Trophoblast cell (in vitro differentiated cells and primary cell): ENCODE data around the gene FAM78B.

Experiments
- DNase-seq, 2 donors: peaks; one replicate each; pipeline ENCODE4 v3.0.0-alpha.2; 2016
- H2AFZ ChIP-seq: 2 replicates; pipeline ENCODE4 v1.6.1; 2013; ENCODE audit warnings: low read length, moderate library complexity, mild to moderate bottlenecking; ENCODE audit not compliant: insufficient read depth, poor library complexity
- H2AK5ac ChIP-seq: 2 replicates; pipeline ENCODE4 v1.6.1; 2013; ENCODE audit warnings: mild to moderate bottlenecking, low read length
- H2BK120ac ChIP-seq: 2 replicates; pipeline ENCODE4 v1.6.1; 2013; ENCODE audit warnings: low read length, mild to moderate bottlenecking, moderate library complexity; ENCODE audit not compliant: insufficient read depth, poor library complexity
- H2BK12ac ChIP-seq: 2 replicates; pipeline ENCODE4 v1.6.1; 2013; ENCODE audit warnings: mild to moderate bottlenecking, low read length, moderate library complexity
- H2BK5ac ChIP-seq: 2 replicates; pipeline ENCODE4 v1.6.1; 2013; ENCODE audit warnings: low read length, low read depth, moderate library complexity, mild to moderate bottlenecking; ENCODE audit not compliant: poor library complexity
- H3K14ac ChIP-seq: 2 replicates; pipeline ENCODE4 v1.6.1; 2013; ENCODE audit warnings: mild to moderate bottlenecking, low read length
- H3K18ac ChIP-seq: 2 replicates; pipeline ENCODE4 v1.6.1; 2013; ENCODE audit warnings: mild to moderate bottlenecking, low read length
- H3K23ac ChIP-seq: 2 replicates; pipeline ENCODE4 v1.6.1; 2013; ENCODE audit warnings: low read length
- H3K27ac ChIP-seq: 2 replicates; pipeline ENCODE4 v1.5.1; 2013; ENCODE audit warnings: low read depth, mild to moderate bottlenecking, inconsistent platforms, low read length, moderate library complexity
- H3K27me3 ChIP-seq: 2 replicates; pipeline ENCODE4 v1.6.1; 2013; ENCODE audit warnings: inconsistent platforms, mild to moderate bottlenecking, low read length, moderate library complexity; ENCODE audit not compliant: insufficient read depth
- H3K36me3 ChIP-seq, 2 experiments: 1 replicate in 1 of 2; 2 replicates in 1 of 2; pipeline ENCODE4 v1.6.1; 2013; ENCODE audit warnings: low read length in 2 of 2, mild to moderate bottlenecking in 2 of 2, moderate library complexity in 1 of 2; ENCODE audit not compliant: insufficient read depth in 2 of 2, control insufficient read depth in 1 of 2
- H3K4ac ChIP-seq: 2 replicates; pipeline ENCODE4 v1.6.1; 2013; ENCODE audit warnings: low read depth, mild to moderate bottlenecking, low read length, moderate library complexity
- H3K4me1 ChIP-seq, 2 experiments: 1 replicate in 1 of 2; 2 replicates in 1 of 2; pipeline ENCODE4 v1.6.1; 2013; ENCODE audit warnings: low read length in 2 of 2, mild to moderate bottlenecking in 2 of 2, moderate library complexity in 1 of 2; ENCODE audit not compliant: insufficient read depth in 2 of 2, control insufficient read depth in 1 of 2
- H3K4me2 ChIP-seq: 2 replicates; pipeline ENCODE4 v1.6.1; 2013; ENCODE audit warnings: inconsistent platforms, mild to moderate bottlenecking, low read length, moderate library complexity
- H3K4me3 ChIP-seq: 2 replicates; pipeline ENCODE4 v1.5.1; 2013; ENCODE audit warnings: mild to moderate bottlenecking, low read depth, low read length, inconsistent platforms
- H3K79me1 ChIP-seq: one replicate; pipeline ENCODE4 v1.6.1; 2013; ENCODE audit warnings: low read length
- H3K79me2 ChIP-seq: 2 replicates; pipeline ENCODE4 v1.6.1; 2013; ENCODE audit warnings: low read length, mild to moderate bottlenecking; ENCODE audit not compliant: control insufficient read depth, insufficient read depth, poor library complexity
- H3K9ac ChIP-seq: 2 replicates; pipeline ENCODE4 v1.6.1; 2013; ENCODE audit warnings: mild to moderate bottlenecking, low read length
- H3K9me3 ChIP-seq: 2 replicates; pipeline ENCODE4 v1.6.1; 2013; ENCODE audit warnings: low read depth, mild to moderate bottlenecking, control low read depth, inconsistent platforms, low read length; ENCODE audit not compliant: insufficient read depth
- H4K12ac ChIP-seq: 2 replicates; pipeline ENCODE4 v1.6.1; 2013; ENCODE audit warnings: low read depth, mild to moderate bottlenecking, low read length, moderate library complexity
- H4K8ac ChIP-seq: 2 replicates; pipeline ENCODE4 v1.6.1; 2013; ENCODE audit warnings: low read depth, mild to moderate bottlenecking, low read length, moderate library complexity
- H4K91ac ChIP-seq: one replicate; pipeline ENCODE4 v1.6.1; 2013; ENCODE audit warnings: low read depth, mild to moderate bottlenecking, low read length, moderate library complexity
- WGBS: extraction: QIAGEN DNeasy Blood & Tissue Kit; methylation state at CpG from one replicate; pipeline ENCODE4 v1.1.7; 2013; ENCODE audit warnings: missing lambda C conversion rate; ENCODE audit not compliant: insufficient read length, insufficient coverage; ENCODE audit errors: extremely low coverage; 5-methylcytosine and 5-hydroxymethylcytosine counted together

The FAM78B gene

DNA sequence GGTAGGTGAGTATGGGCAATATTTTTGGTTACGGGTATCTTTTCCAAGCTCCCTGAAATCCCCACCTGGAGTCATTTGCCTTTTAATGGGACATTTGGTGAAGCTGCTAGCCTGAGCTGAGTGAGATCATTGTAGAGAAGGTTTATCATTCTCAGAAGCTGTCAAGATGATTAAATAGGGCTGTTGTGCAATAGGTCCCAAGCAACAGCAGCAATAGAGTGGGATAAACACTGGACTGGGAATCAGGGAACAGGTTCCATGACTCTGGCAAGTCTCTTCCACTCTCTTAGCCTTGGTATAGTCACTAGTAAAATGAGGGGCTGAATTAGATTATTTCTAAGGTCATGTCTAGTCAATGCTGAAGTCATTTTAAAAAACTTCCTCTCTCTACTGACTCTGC is 30.3 kb upstream of the FAM78B start:
- no peaks in the 10 kb centered on the region for H3K4me1 ChIP-seq
- no peaks in the 10 kb centered on the region for H3K9me3 ChIP-seq
- H2BK12ac ChIP-seq, result no peak overlapping the region
- H2BK120ac ChIP-seq, result no peak overlapping the region
- H3K36me3 ChIP-seq, result no peaks in the 10 kb centered on the region
- H3K23ac ChIP-seq, result no peak overlapping the region
- no peak overlapping the region for H3K4ac ChIP-seq
- H2BK5ac ChIP-seq, result no peak overlapping the region
- no CpG with 5 or more reads among the region's 1 CpG for WGBS
- H2AK5ac ChIP-seq, result no peak overlapping the region
- no peak overlapping the region for H3K14ac ChIP-seq
- no peak overlapping the region for H3K18ac ChIP-seq
- no peaks in the 10 kb centered on the region for H3K79me1 ChIP-seq
- H3K4me2 ChIP-seq, result no peak overlapping the region
- H3K27me3 ChIP-seq, result no peaks in the 10 kb centered on the region
- no peak overlapping the region for H4K91ac ChIP-seq
- DNase-seq, result no peak
- H2AFZ ChIP-seq, result no peak overlapping the region
- no peak overlapping the region for H4K12ac ChIP-seq
- no peak overlapping the region for H4K8ac ChIP-seq
- no peak overlapping the region for H3K27ac ChIP-seq
- no peaks in the 10 kb centered on the region for H3K79me2 ChIP-seq
- no peak overlapping the region for H3K4me3 ChIP-seq
- H3K9ac ChIP-seq, result no peak overlapping the region

GRCh38 chr1:166193057-166193698 is 26.4 kb upstream of the FAM78B start:
- H3K79me1 ChIP-seq, result no peaks in the 10 kb centered on the region
- no peak overlapping the region for H4K8ac ChIP-seq
- no peak overlapping the region for H3K27ac ChIP-seq
- no peaks in the 10 kb centered on the region for H3K9me3 ChIP-seq
- H3K9ac ChIP-seq, result no peak overlapping the region
- H3K27me3 ChIP-seq, result no peaks in the 10 kb centered on the region
- WGBS, result no CpG with 5 or more reads among the region's 5 CpGs
- H2BK5ac ChIP-seq, result no peak overlapping the region
- no peak overlapping the region for H3K23ac ChIP-seq
- no peak overlapping the region for H2AFZ ChIP-seq
- H3K36me3 ChIP-seq, result no peaks in the 10 kb centered on the region
- no peak overlapping the region for H4K91ac ChIP-seq
- H4K12ac ChIP-seq, result no peak overlapping the region
- H3K4me3 ChIP-seq, result no peak overlapping the region
- no peak overlapping the region for H2AK5ac ChIP-seq
- H2BK12ac ChIP-seq, result no peak overlapping the region
- H3K4ac ChIP-seq, result no peak overlapping the region
- DNase-seq, result no peak
- H3K79me2 ChIP-seq, result no peaks in the 10 kb centered on the region
- no peak overlapping the region for H3K18ac ChIP-seq
- no peaks in the 10 kb centered on the region for H3K4me1 ChIP-seq
- H3K4me2 ChIP-seq, result no peak overlapping the region
- H3K14ac ChIP-seq, result no peak overlapping the region
- H2BK120ac ChIP-seq, result no peak overlapping the region

- no CpG with 5 or more reads among the region's 4 CpGs for WGBS
- H3K14ac ChIP-seq, result no peak overlapping the region
- H3K18ac ChIP-seq, result no peak overlapping the region
Observed at GRCh38 chr1:166190400-166190799, 23.6 kb upstream of the FAM78B start.

DNA sequence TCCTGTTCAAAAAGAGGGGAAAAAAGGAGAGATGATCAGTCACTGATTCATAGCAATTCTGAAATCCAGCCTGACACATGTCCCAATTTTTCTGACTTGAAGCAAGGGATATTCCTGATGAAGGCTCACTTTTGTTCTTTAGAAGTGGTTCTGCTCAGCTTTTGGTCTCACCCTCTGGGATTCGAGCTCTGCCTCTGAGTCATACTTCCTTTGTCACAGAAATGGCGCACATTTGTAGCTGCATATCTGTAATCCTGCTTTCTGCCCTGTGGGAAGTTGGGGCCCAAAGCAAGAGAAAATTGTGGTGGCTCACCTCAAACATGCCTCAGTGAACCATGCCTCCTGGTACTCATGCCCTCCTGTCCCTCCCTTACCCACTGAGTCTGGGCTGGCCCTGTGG is 22.3 kb upstream of the FAM78B start:
- H3K4ac ChIP-seq, result no peak overlapping the region
- H3K27me3 ChIP-seq, result no peaks in the 10 kb centered on the region
- no peak overlapping the region for H4K91ac ChIP-seq
- no peak overlapping the region for H2BK5ac ChIP-seq
- no peak for DNase-seq
- no peak overlapping the region for H3K14ac ChIP-seq
- no peak overlapping the region for H4K8ac ChIP-seq
- no peak overlapping the region for H3K4me3 ChIP-seq
- no peaks in the 10 kb centered on the region for H3K9me3 ChIP-seq
- no peak overlapping the region for H3K18ac ChIP-seq
- no peak overlapping the region for H3K27ac ChIP-seq
- WGBS, result no CpG with 5 or more reads among the region's 2 CpGs
- H4K12ac ChIP-seq, result no peak overlapping the region
- no peak overlapping the region for H3K4me2 ChIP-seq
- no peaks in the 10 kb centered on the region for H3K36me3 ChIP-seq
- no peak overlapping the region for H2AFZ ChIP-seq
- no peak overlapping the region for H2BK120ac ChIP-seq
- H3K4me1 ChIP-seq, result peaks cover 0 to 4% of the 10 kb centered on the region in 2 experiments
- H3K9ac ChIP-seq, result no peak overlapping the region
- no peak overlapping the region for H3K23ac ChIP-seq
- no peak overlapping the region for H2BK12ac ChIP-seq
- no peaks in the 10 kb centered on the region for H3K79me1 ChIP-seq
- no peak overlapping the region for H2AK5ac ChIP-seq
- H3K79me2 ChIP-seq, result no peaks in the 10 kb centered on the region

More at GRCh38 chr1:166190400-166190799, 23.6 kb upstream of the FAM78B start:
- Histone ChIP-seq H2AFZ (no peak overlapping the region), H3K9ac (no peak overlapping the region), H3K27me3 (no peaks in the 10 kb centered on the region), H2BK5ac (no peak overlapping the region), H3K79me1 (no peaks in the 10 kb centered on the region), H2BK12ac (no peak overlapping the region), H4K12ac (no peak overlapping the region), H3K4me3 (no peak overlapping the region), H3K36me3 (no peaks in the 10 kb centered on the region), H3K9me3 (no peaks in the 10 kb centered on the region), H3K4ac (no peak overlapping the region), H2AK5ac (no peak overlapping the region), H2BK120ac (no peak overlapping the region), H4K8ac (no peak overlapping the region), H3K4me1 (peaks cover 0 to 3% of the 10 kb centered on the region in 2 experiments), H3K4me2 (no peak overlapping the region), H3K27ac (no peak overlapping the region), H3K23ac (no peak overlapping the region), H4K91ac (no peak overlapping the region), H3K79me2 (no peaks in the 10 kb centered on the region)
- no peak for DNase-seq
